Suppressor macrophage treated with lipopolysaccharide for 1 hour (primary cell): ENCODE data around the gene CD59.

ENCODE experiments used
- DNase-seq, 3 donors: peaks; one replicate each; pipeline ENCODE4 v3.0.0-alpha.2; 2020 to 2022

Gene CD59, protein sequence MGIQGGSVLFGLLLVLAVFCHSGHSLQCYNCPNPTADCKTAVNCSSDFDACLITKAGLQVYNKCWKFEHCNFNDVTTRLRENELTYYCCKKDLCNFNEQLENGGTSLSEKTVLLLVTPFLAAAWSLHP

DNA sequence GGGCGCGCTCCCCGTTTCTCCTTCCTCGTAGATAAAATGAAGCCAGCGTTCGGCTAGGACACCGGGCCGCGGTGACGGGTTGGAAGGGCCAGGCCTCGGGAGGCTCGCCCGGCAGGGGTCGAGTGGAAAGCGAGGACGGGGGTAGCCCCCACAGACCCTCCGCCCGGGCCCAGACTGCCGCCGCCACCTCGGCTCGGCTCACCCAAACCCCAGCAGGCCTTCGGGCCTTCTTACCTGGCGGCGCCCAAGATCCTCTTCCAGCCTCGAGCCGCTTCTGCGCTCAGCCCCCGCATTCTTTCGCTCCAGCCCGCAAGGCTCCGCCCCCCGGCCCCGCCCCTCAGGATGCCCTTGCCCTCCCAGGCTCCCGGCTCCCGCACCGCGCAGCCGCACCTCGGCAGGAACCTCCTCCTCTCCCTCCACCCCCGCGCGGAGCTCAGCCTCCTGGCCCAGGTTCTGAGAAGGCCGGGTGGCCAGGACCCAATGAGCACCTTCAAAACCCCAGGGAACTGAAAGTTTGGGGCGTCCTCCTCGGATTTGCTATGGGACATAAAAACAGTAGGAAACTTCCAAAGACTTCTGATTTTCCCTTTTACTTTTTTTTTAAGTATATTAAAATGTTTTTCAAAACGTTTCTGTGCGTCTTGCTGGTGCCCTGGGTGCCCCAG is at the start of gene CD59:
CD59 (minus strand) TSS at position 276 of the 665 bp plus-strand sequence. CDS start 13,978 bp downstream, outside the sequence.
- peak; percentile 85 to 96 (median 89) for DNase-seq

DNA sequence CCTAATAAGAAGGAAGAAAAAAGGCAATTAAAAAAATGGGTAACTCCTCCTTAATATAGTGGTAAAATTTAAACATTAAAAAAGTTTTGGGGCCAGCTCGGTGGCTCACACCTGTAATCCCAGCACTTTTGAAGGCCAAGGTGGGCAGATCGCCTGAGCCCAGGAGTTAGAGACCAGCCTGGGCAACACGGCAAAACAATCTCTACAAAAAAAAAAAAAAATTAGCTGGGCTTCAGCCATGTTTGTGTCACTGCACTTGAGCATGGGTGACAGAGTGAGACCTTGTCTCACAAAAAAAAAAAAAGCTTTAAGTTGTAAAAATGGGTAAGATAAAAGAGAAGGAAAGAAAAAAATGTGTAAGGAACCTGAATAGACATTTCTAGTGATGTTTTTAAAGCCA is 49.4 kb upstream of the CD59 start:
- no peak for DNase-seq

DNA sequence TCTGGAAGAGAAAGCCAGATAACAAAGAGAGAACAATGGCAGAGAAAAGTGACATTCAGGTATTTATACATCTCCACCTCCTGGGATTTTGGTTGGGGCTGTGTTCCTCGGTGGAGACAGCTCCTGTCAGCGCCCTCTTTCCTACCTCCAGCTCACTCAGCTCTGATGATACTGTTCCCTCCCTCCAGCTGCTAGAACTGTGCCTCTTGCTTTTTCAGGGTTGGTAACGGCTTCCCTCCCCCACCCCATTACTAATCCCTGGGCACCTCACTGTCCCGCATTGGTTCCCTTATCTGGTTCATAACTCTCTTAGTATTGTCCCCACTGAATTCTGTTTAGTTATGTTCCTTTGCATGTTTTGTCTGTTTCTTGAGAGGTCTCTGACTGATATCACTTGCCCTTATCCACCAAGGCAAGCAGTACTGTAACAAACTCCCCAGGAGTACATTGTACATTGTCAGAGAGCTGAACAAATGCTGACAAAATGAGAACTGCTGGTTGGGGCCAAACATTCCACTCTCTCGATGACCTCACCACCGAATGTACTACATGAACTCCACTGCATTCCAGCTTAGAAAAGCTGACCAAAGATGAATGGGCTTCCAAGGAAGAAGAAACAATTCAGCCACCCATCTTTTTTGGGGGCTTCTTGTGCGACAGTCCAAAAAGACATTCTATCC is 43.8 kb upstream of the CD59 start:
- DNase-seq: no peak

DNA sequence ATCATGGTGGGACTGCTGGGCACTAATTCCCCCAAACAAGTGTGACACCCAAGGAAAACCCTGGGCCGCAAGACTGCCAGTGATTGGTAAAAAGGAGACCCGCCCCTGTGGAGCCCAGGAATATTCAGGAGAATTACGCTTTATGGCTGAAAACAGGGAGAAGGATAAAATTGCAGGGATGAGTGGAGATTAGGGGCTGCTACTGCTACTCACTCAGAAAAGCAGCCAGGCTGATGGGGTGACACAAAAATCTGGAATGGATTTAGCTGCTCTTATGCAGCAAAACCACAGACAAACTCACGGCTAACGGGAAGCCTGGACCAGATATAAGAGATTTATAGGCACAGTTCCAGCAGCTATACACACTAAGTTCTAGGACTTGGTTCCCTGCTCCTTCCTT is 42.5 kb upstream of the CD59 start:
- DNase-seq: no peak

DNA sequence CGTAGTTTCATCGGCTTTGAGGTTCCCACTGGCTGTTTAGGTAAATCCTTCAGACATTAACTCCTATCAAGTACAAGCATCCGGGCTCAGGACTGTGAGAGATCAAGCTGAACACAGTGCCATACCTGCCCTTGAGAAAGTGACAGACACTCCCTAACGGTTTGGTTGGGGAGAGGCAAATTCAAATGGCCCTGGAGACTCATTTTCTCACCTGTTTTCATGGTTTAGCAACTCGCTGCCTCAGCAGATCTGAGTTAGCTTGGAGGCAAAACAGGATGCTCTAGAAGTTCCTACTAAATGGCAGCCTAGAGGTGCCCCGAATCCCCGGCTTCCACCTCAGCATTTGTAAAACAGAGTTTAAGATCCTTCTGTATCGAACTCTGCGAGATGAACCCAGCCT is 41.7 kb upstream of the CD59 start:
- no peak for DNase-seq

DNA sequence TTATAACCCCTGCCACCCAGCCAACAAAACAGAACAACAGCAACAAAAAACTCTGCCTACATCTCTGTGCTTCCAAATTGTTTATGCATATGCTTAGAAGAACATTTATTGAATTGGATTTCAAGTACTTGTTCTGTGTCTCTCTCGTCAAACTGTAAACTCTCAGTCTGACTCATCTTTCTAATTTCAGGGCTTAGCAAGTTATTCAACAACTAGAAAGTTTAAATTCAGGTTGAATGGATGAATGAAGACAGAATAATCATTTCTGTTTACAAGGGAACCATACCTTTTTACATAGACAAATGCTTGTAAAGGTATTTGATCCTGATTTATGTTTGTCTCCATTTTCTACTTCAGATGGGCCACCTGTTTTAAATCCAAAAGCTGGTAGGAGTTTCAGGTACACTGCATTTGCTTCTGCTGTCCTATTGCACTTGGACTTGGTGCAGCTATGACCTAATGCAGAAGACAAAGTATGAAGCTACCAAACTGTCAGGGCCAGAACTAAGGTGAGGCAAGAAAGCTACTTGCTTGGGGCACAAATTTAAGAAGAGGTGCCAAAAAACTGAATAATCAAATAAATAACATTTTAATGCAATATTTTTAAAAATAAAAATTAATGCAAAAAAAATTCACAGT is 39.7 kb upstream of the CD59 start:
- DNase-seq: no peak

DNA sequence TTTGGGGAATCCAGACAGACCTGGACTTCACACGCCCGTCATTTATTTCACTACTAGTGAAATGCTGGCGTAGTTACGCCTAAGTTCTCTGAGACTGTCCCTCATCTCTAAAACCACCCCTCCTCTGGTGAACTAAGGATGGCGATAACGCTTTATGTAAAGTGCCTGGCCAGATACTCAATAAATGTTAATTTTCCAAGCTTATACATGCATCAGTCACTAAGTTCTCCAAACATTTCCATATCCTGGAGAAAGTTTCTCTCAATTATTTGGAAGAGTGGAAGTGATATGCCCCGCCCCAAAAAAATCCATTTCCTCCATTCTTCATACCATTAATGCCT is 39.2 kb upstream of the CD59 start:
- no peak for DNase-seq

DNA sequence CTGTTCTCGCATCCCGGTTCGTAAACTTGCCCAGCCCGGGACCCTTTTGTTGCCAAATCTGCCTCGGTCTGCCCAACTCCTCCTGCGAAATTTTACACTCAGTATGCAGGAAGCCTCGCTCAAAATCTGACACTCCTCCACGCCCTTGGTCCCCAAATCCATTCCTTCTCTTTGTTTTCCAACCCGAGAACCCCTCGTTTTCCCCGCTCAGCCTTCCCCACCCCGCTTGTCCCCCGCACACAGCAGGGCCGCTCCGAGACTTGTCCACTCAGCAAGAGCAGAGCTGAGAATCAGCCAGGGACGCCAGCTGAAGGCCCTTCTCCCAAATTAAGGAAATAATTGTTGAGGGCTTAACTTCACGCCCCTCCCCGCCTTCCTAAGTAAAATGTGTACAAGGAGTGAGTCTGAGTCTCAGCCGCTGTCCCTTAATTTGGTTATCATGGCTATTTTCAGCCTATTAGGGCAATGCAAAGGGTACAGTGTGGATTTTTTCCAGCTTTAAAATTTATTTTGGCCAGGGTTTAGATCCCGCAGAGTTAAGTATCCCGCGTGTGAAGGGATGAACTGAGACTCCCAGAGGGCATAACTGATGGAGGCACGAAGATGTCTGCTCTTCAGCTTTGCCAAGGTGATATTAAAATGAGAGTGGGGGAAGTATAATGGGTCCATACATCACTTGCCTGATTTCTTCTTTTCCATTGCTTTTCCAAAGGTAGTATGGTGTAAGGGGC is 38.7 kb upstream of the CD59 start:
- DNase-seq: peak in 2 of 3 donors; percentile 23 to 35

DNA sequence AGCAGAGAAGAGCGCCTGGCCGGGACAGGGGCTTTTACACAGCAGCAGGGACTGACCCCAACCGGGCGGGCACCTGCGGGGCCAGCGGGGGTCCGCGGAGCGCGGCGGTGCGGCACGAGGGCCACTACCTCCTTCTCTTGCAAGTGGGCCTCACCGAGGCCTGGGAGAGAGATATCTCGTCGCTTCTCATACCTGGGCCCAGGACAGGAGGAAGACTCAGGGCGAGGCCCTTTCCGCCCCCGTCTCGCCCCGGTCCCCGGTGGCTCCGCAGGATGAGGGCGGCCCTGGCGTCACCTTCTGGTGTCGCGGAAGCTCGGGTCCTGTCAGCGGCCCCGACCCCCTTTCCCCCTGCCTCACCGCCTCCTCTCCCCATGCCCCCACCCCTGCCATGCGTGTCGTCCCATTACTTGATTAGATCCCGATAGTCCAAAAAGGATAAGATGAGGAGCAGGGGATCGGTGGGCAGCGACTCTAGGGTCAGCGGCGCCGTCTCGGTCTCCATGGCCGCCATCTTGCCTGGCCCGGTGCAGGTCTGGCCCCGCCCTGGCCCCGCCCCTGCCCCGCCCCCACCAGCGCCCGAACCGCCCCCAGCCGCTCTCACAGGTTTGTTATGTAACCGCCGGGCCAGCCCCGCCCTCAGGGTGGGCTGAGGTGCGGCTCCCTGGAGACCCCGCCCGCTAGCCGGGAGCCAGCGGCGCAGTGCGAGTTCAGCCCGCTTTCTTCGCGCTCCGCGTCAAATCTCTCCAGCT is 37.9 kb upstream of the CD59 start, which contains the start of gene FBXO3:
FBXO3 (minus strand) TSS at position 534 of the 749 bp plus-strand sequence; CDS start at position 511, 23 bp downstream.
- peak; percentile 69 to 90 (median 85) for DNase-seq

DNA sequence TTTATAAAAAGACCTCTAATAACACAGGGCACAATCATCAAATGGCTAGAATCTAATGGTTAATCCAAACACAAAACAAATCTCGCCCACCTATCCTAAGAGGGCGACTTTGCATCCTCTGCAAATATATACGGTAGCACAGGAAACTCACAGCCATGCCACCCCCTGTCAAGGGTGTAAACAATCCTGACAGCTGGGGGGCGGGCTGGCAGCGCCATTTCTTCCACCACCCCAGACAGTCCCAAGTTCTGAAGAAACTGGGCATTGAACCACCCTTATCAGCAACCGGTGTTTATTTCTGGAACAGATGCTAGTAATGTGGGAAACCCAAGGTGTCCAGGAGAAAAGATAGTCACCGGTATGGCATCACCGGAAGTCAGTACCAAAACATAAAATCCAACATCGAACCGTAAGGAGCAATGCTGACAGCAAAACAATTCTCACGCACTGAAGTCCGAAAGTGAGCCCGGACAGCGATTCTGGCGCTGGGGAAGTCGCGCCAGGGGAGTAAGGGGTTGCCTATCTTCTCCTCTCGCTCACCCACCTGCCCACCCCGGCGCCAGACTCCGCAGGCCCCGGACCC is 37.3 kb upstream of the CD59 start:
- peak in 2 of 3 donors; percentile 20 to 30 for DNase-seq

DNA sequence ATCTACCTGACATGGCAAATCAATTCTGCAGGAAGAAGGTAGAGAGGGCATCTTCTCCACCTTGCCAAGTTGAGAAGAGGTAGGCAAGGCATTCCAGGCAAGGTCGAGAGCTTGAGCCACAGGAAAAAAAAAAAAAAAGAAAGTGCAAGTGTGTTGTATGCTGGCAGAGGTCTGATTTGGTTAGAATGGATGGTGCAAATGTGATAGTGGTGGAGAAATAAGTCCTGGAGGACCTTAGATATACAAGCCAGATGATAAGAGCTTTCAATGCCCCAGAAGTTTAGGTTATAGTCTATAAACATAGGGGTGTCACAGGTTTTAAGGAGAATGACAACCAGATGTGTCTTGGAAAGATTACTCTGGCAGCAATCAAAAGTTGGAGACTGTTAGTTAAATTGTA is 36.6 kb upstream of the CD59 start:
- DNase-seq: no peak

DNA sequence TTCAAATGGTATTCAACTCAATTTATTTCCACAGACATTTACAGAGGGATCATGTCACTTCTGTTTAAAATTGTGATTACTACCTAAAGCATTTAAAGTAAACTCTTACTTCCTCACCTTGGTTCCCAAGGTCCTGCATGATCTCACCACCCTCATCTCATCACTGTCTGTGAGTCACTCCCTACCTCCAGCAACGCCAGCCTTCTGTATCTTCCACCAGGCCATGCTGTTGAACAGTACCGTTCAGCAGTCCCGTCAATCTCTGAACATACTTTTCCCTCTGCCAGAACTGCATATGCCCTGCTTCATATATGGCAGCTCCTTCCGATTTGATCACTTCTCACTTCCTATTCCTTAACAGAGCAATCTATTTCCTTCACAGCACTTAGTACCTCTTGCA is 36.1 kb upstream of the CD59 start:
- peak in 1 of 3 donors; percentile 2 for DNase-seq

DNA sequence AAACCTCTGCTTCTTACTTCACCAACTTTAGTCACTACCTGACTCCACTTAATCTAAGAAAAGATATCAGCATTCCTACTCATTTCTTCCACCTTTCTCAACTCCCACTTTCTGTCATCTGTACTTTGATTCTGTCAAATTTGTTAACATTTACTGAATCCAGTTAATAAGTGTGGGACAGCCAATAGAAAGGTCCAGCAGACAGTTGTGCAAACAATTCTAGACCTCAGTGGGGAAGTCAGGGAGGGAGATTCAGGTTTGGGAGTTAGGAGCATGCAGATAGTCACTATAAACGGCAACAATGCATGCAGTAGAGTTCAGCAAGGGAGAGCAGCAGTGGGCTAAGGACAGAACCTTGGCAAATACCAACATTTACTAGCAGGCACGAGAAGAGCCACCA is 34.0 kb upstream of the CD59 start:
- DNase-seq: no peak

DNA sequence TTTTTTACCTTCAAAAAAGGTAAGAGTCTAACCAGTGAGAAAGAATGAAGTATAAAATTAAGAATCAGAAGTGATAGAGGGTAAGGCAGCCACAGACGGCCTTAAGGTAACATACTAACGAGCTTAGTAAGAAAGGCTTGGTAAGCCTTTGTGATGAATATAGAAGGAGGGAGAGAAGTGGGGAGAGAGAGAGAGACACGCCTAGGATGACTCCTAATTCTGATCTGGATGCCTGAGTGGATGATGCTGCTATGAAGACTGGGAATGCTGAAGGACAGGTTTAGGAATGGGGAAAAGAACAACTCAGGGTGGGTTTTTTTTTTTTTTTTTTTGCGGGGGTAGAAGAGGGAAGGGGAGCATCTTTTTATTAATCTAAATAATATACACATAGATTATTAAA is 33.3 kb upstream of the CD59 start:
- DNase-seq: no peak

DNA sequence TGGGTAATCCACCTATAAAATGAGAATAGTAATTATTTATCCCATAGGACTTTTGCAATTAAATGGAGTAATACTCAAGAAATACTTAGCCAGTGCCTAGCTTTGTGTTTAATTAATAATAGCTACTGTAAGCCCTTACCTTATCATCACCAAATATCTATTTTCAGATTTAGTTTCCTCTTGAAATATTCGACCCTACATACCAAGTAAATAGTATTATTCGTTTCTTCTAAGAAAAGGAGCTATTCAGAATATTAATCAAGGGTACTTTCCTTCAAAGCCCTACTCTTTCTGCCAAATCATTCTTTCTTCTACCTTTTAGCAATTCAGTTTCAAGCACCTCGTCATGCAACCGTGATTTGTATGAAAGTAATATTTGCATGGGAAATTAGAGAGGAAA is 31.4 kb upstream of the CD59 start:
- DNase-seq: no peak

DNA sequence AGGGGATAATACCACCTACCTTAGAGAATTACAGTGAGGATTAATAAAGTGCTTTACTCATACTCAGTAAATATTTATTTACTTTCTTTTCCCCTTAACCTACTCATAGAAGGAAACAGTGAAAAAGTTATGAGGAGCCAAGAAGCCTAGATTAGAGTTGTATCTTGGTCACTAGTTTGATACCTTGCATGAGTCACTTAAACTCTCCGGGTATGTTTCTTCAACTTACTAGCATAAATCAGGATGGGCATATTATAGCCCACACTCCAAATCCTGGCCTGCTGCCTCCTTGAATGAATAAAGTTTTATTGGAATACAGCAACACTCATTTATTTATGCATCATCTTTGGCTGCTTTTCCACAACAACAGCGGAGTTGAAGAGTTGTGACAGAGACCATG is 29.9 kb upstream of the CD59 start:
- DNase-seq: no peak

DNA sequence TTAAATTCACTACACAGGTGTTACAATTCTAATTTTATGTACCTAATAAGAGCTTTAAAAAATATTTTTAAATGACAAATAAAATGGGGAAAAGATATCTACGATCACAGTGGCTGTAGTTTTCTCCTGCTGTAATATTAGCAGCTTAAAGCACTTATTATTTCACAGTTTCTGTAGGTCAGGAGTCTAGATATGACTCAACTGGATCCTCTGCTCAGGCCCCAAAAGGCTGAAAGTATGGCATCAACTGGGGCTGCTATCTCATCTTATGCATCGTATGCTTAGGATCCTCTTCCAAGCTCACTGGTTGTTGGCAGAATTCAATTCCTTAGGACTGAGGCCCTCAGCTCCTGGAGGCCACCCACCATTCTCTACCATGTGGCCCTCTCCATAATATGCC is 25.2 kb upstream of the CD59 start:
- DNase-seq: no peak

DNA sequence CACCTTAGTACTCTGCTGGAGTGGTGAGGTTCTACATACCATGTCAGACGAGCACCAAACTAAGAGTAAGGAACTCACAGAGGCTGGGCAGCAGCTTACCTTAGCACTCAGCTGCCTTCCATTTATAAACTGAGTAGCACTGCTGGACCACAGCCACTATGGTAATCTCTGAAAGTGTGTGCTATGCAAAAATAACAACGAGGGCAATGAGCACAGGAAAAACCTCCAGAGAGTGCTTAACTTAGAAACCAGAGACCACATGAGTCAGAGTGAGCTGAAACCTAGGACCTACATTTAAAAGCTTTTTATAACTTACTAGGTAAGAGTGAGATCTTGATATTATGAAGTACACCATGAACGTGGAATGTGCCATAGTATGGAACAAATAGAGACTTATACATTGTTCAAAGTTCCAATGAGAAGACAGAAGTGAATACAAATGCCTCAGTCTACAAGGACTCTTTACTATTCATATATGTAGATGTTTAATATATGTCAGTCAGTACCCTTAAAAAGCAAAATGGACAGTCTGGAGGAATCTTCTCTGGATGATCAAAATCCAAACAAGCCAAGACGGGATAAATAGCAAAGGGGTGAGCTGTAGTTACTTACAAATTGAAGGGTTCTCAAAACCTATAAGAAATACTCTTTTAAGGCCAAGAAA is 17.2 kb upstream of the CD59 start:
- DNase-seq: no peak

DNA sequence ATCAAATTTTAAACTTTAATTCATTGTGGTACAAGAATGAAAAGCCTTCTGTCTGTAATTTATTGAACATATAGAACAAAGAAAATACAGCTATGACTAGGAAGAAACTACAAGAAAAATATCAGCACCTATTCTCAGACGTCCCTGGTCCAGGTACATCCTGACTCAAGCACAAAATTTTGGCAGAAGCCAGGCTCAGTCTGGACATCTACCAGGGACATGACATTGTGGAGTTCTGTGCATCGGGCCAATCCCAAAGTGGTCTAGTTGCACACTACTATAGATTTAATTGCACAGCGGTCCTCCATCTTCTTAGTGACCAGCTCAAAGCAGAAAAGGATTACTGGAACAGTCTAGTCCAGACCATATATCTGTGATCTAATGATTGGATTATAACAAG is 15.7 kb upstream of the CD59 start:
- DNase-seq: no peak

DNA sequence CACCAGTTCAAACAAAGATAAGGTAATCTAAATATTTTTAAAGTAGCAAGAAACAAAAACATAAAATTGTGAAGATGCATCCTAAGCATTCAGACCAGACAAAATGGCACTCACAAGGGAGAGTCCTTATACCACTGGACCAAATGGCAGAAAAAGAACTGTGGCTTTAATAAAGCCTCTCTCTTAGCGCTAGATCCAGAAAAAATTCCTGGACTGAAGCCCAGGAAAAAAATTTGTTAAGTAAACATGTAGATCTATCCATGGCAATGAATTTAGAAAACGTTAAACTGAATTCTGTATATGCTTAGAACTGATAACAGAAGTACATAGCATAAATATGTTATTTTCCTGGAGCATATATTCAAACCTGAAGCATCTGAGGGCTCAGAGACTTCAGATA is 11.8 kb upstream of the CD59 start:
- DNase-seq: no peak

DNA sequence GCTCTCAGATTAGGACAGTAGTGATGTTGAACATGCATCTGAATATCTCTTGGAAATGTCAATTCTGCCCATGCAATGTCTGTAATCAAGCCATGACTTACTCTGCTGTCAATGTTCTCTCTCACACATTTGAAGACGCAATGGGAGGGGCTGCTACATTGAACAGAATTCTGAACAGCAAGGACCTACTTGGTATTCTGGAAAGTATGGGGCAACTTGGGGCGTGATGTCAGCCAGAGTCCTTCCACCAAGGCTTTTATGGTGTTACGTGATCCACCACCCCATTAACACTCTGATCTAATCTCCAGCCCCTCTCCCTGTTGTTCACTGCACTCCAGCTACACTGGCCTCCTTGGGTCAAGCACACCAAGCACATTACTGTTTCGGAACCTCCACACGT is 7.1 kb upstream of the CD59 start:
- no peak for DNase-seq
